Prostate gland (tissue), 2 donors: Measurements from ENCODE around the gene SLC9A4.

ENCODE experiments used
- CTCF ChIP-seq, 4 experiments: fragments of 200-600 bp in 2 of 4; fragments of 450-650 bp in 2 of 4; sonication (generic) in 2 of 4; IDR thresholded peaks; 1 replicate in 3 of 4; 2 replicates in 1 of 4; pipeline ENCODE4 v1.5.1; 2016 to 2019; ENCODE audit warnings: antibody characterized with exemption in 4 of 4, mild to moderate bottlenecking in 2 of 4, moderate library complexity in 2 of 4
- POLR2A ChIP-seq: fragments of 450-650 bp; IDR thresholded peaks from one replicate; pipeline ENCODE4 v1.6.1; 2016; ENCODE audit warnings: antibody characterized with exemption, mild to moderate bottlenecking
- POLR2AphosphoS5 ChIP-seq: sonication (generic); formaldehyde crosslinking; IDR thresholded peaks from one replicate; pipeline ENCODE4 v1.6.1; 2017; ENCODE audit warnings: antibody characterized with exemption

- TF ChIP-seq CTCF (IDR thresholded peaks at IDR 0.05) (no peak), POLR2A (no peak), POLR2AphosphoS5 (no peak)
These were observed 33.7 kb downstream of the SLC9A4 start for GRCh38 chr2:102506743-102507142.
